ENCODE data around the gene IGLL5. TPM values are rescaled to one million over a fixed set of nuclear protein-coding genes. Genes with fewer than 3 reads are reported as not detected.
A peak's percentile ranks its signal among the peaks of the same experiment; 100 is the strongest.

Gene IGLL5
- total RNA-seq, 1 experiment from 2014 or later: not detected

DNA sequence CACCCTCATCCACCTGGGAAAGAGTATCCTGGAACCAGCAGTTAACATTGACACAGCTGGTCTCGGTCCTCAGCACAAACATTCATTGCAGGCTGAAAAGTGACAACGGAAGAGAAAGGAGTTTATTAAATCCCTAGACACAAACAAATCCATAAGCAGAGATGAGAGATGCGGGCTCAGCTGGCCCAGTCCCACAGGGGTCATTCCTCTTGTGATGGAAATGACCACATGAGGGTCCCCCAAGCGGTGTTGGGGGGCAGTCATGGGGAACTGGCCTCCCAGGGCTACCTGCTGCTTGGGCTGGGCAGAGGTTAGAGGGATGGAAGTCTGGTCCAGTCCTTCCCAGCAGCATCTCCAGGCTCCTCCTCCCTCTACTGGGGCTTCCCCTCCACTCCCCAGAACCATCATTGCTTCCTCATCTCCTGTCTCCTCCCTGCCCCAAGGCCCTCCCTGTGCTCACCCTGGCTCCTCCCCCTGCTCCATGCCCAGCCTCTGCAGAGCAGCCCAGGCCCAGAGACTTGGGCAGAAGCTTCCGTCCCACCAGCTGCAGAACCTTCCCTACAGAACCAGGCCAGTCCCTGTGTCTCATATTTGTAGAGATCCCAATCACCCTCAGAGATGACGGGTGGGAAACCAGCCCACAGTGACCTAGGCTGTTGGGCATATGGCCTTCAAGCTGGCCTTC lies 5.4 kb upstream of the IGLL5 start:
- H3K9me2 ChIP-seq (replicated peaks; ENCODE audit: low read length): no peaks in the 10 kb centered on the region
- H3K27ac ChIP-seq (ENCODE audit: low read length): no peak overlapping the region
- peak; percentile 18; the same call in 1 of the 2 replicates for ATAC-seq
- no peak overlapping the region for H3K4me3 ChIP-seq (ENCODE audit: low read length)
- BruUV-seq (replicated peaks): no TSS peak
- no peaks in the 10 kb centered on the region for H3F3A ChIP-seq (ENCODE audit: low read length, unreplicated experiment)
- H2AFZ ChIP-seq (ENCODE audit: low read length): no peak overlapping the region
- POLR2A ChIA-PET (ENCODE audit: unreplicated experiment): no interaction called here
- no peaks in the 10 kb centered on the region for H3K9me3 ChIP-seq (ENCODE audit: low read length)
- DNase-seq: peak; percentile 15
- no peaks in the 10 kb centered on the region for H3K79me2 ChIP-seq (ENCODE audit: low read length)
- no peaks in the 10 kb centered on the region for H3K36me3 ChIP-seq (ENCODE audit: low read depth, low read length)
- H4K20me1 ChIP-seq (ENCODE audit: low read length): no peaks in the 10 kb centered on the region
- no peak overlapping the region for H3K4me2 ChIP-seq (ENCODE audit: low read length)
- H3K4me1 ChIP-seq (ENCODE audit: insufficient read depth, low read length): no peaks in the 10 kb centered on the region
- no peak overlapping the region for H3K9ac ChIP-seq (ENCODE audit: low read length)
- TF ChIP-seq EZH2phosphoT487 (IDR thresholded peaks at IDR 0.05; ENCODE audit: borderline replicate concordance, low read length): no peak
- TF ChIP-seq EZH2 (IDR thresholded peaks at IDR 0.05; ENCODE audit: low read length, unreplicated experiment): no peak
- TF ChIP-seq, protein P1, sequence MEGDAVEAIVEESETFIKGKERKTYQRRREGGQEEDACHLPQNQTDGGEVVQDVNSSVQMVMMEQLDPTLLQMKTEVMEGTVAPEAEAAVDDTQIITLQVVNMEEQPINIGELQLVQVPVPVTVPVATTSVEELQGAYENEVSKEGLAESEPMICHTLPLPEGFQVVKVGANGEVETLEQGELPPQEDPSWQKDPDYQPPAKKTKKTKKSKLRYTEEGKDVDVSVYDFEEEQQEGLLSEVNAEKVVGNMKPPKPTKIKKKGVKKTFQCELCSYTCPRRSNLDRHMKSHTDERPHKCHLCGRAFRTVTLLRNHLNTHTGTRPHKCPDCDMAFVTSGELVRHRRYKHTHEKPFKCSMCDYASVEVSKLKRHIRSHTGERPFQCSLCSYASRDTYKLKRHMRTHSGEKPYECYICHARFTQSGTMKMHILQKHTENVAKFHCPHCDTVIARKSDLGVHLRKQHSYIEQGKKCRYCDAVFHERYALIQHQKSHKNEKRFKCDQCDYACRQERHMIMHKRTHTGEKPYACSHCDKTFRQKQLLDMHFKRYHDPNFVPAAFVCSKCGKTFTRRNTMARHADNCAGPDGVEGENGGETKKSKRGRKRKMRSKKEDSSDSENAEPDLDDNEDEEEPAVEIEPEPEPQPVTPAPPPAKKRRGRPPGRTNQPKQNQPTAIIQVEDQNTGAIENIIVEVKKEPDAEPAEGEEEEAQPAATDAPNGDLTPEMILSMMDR (conservative IDR thresholded peaks at IDR 0.05; ENCODE audit: low read depth, low read length): no peak
- peaks cover 12% of the 10 kb centered on the region; the same call in 1 of the 2 replicates for H3K27me3 ChIP-seq (ENCODE audit: low read length)
- CTCF ChIA-PET: no interaction called here
- intact Hi-C loops (cut with micrococcal nuclease): no loop called here

DNA sequence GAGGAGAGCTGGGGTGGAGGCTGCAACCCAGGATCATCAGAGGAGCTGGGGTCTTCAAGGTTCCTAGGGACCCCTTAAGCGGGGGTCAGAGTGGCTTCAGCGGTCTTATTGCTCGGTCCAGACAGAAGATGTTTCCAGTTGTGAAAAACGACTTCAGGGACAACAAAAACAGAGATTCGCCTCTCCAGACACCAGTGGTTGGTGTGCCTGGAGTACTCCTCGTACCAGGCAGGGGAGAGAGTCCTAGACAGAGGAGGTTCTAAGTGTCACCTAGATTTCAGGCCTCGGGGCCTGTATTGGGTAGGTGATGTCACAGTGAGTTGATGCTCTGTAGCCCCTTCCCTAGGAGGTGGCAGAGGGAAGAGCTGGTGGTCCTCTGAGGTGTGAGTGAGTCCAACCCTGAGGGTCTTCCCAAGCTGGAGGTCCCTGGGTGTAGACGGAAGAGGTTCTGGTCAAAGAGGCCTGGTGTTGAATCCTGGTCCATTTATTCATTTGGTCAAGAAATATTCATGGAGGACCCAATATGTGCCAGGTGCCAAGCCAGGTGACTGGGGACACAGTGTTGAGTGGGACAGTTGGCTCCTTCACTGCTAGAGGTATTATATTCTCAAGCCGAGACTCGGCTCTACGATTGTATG lies 4.4 kb upstream of the IGLL5 start:
- Histone ChIP-seq H3K36me3 (ENCODE audit: low read depth, low read length) (no peaks in the 10 kb centered on the region), H4K20me1 (ENCODE audit: low read length) (no peaks in the 10 kb centered on the region), H3K4me3 (ENCODE audit: low read length) (no peak overlapping the region), H3F3A (ENCODE audit: low read length, unreplicated experiment) (no peaks in the 10 kb centered on the region), H3K9ac (ENCODE audit: low read length) (no peak overlapping the region), H2AFZ (ENCODE audit: low read length) (no peak overlapping the region), H3K4me1 (ENCODE audit: insufficient read depth, low read length) (no peaks in the 10 kb centered on the region), H3K4me2 (ENCODE audit: low read length) (no peak overlapping the region), H3K27ac (ENCODE audit: low read length) (no peak overlapping the region), H3K9me2 (replicated peaks; ENCODE audit: low read length) (no peaks in the 10 kb centered on the region), H3K9me3 (ENCODE audit: low read length) (no peaks in the 10 kb centered on the region), H3K79me2 (ENCODE audit: low read length) (no peaks in the 10 kb centered on the region), H3K27me3 (ENCODE audit: low read length) (peaks cover 12% of the 10 kb centered on the region; the same call in 1 of the 2 replicates)
- ATAC-seq (no peak), DNase-seq (no peak)
- intact Hi-C loops (cut with micrococcal nuclease): no loop called here
- BruUV-seq (replicated peaks): no TSS peak
- CTCF ChIA-PET: interaction anchor here (1.1 to 1.3 kb wide), 2 partner anchors 113 to 297 kb away, joined by 3 to 4 read pairs; no protein-coding TSS in a partner anchor
- POLR2A ChIA-PET (ENCODE audit: unreplicated experiment): no interaction called here
- TF ChIP-seq EZH2 (IDR thresholded peaks at IDR 0.05; ENCODE audit: low read length, unreplicated experiment): no peak

DNA sequence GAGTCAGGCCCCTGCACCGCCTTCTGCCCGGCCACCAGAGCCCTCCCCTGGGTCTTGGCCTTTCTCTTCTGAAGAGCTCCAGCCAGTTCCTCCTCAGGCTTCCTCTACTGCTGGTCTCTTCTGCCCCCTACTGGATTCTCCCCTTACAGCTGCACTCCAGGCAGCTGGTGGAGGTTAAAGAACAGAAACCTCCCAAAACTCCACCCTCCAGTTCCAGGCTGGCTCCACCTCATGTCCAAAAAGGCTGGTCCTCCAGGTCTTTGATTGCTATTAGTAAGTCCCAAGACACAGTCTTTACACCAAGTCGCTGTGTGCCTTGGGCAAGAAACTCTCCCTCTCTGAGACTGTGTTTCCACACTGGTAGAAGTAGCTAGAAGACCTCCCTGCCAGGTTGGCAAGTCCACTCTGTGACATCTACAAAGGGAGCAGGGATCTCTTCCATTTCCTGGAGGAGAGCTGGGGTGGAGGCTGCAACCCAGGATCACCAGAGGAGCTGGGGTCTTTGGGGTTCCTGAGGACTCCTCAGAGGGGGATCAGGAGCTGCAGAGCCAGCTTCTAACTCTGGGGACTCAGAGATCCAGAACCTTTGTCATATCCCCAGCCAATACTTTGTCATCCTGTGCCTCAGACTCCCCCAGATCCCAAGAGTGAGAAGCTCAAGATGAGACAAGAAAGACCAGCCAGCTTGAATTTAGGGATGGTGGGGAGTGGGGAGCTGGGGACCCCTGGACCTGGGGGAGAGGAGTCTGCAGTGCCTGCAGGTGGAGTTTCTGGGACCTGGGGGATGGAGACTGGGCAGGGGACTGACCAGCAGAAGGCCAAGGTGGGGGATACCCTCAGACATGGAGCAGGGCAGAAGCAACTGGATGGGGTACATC lies 3.4 kb upstream of the IGLL5 start:
- no peak for TF ChIP-seq EZH2phosphoT487 (IDR thresholded peaks at IDR 0.05; ENCODE audit: borderline replicate concordance, low read length)
- TF ChIP-seq, protein P1 (conservative IDR thresholded peaks at IDR 0.05; ENCODE audit: low read depth, low read length): peak; percentile 60
- no peak for TF ChIP-seq EZH2 (IDR thresholded peaks at IDR 0.05; ENCODE audit: low read length, unreplicated experiment)
- BruUV-seq (replicated peaks): no TSS peak
- Histone ChIP-seq H3K27me3 (ENCODE audit: low read length) (peaks cover 12% of the 10 kb centered on the region; the same call in 1 of the 2 replicates), H3K9me2 (replicated peaks; ENCODE audit: low read length) (no peaks in the 10 kb centered on the region), H3K36me3 (ENCODE audit: low read depth, low read length) (no peaks in the 10 kb centered on the region), H3F3A (ENCODE audit: low read length, unreplicated experiment) (no peaks in the 10 kb centered on the region), H2AFZ (ENCODE audit: low read length) (no peak overlapping the region), H3K27ac (ENCODE audit: low read length) (no peak overlapping the region), H3K4me1 (ENCODE audit: insufficient read depth, low read length) (no peaks in the 10 kb centered on the region), H4K20me1 (ENCODE audit: low read length) (no peaks in the 10 kb centered on the region), H3K4me3 (ENCODE audit: low read length) (no peak overlapping the region), H3K9me3 (ENCODE audit: low read length) (no peaks in the 10 kb centered on the region), H3K4me2 (ENCODE audit: low read length) (no peak overlapping the region), H3K9ac (ENCODE audit: low read length) (no peak overlapping the region), H3K79me2 (ENCODE audit: low read length) (no peaks in the 10 kb centered on the region)
- peak; percentile 67 for DNase-seq
- ChIA-PET POLR2A (ENCODE audit: unreplicated experiment) (no interaction called here), CTCF (interaction anchor here (0.5 to 1.3 kb wide), 7 partner anchors 24 to 298 kb away, joined by 3 to 9 read pairs (median 4); no protein-coding TSS in a partner anchor)
- intact Hi-C loops (cut with micrococcal nuclease): no loop called here
- ATAC-seq: peak; percentile 71

All from PC-3 (cell line).